HepG2 (cell line): ENCODE results near the gene TMEM187. TPM values are rescaled to one million over a fixed set of nuclear protein-coding genes. Genes with fewer than 3 reads are reported as not detected.

ENCODE experiments used
- AGO2 ChIP-seq: fragments of 200-400 bp; formaldehyde crosslinking; optimal IDR thresholded peaks from 2 replicates; pipeline ENCODE3; 2017; ENCODE audit warnings: mild to moderate bottlenecking, low read depth, low read length, moderate library complexity
- CBFB ChIP-seq: sonication (generic); formaldehyde crosslinking; IDR thresholded peaks from 2 replicates; pipeline ENCODE4 v1.4.0; 2020; ENCODE audit warnings: missing genetic modification reagents
- EHMT2 ChIP-seq: fragments of 200-600 bp; sonication (generic); IDR thresholded peaks from 2 replicates; pipeline ENCODE4 v1.7.0; 2017; ENCODE audit warnings: antibody characterized with exemption, low read depth, low read length, borderline replicate concordance
- FIP1L1 ChIP-seq: fragments of 200-400 bp; formaldehyde crosslinking; IDR thresholded peaks from 2 replicates; pipeline ENCODE4 v1.6.1; 2018; ENCODE audit warnings: low read depth, mild to moderate bottlenecking, low read length, moderate library complexity, borderline replicate concordance; ENCODE audit not compliant: insufficient read depth
- GABPA ChIP-seq, 2 experiments: IDR thresholded peaks; 2 replicates each; pipeline ENCODE4 v1.6.1; 2011 to 2016; ENCODE audit warnings: low read depth in 2 of 2, low read length in 1 of 2, missing biosample characterization in 1 of 2, missing genetic modification characterization in 1 of 2
- KAT8 ChIP-seq: IDR thresholded peaks from 2 replicates; pipeline ENCODE4 v1.6.1; 2016; ENCODE audit warnings: missing genetic modification reagents, missing compliant biosample characterization
- NFYB ChIP-seq: sonication (generic); formaldehyde crosslinking; IDR thresholded peaks from 2 replicates; pipeline ENCODE4 v1.4.0; 2020; ENCODE audit warnings: missing genetic modification reagents
- PLRG1 ChIP-seq: fragments of 450-650 bp; conservative IDR thresholded peaks from 2 replicates; pipeline ENCODE4 v1.6.1; 2016
- SMC3 ChIP-seq: IDR thresholded peaks from 2 replicates; pipeline ENCODE4 v1.6.1; 2011; ENCODE audit warnings: low read length, improper control_type of control experiment
- YY1 ChIP-seq: IDR thresholded peaks from 2 replicates; pipeline ENCODE4 v1.6.1; 2011; ENCODE audit warnings: low read length, low read depth, moderate library complexity, mild to moderate bottlenecking; ENCODE audit not compliant: insufficient read depth, insufficient replicate concordance
- ZBTB7B ChIP-seq: sonication (generic); formaldehyde crosslinking; IDR thresholded peaks from 2 replicates; pipeline ENCODE4 v1.4.0; 2020; ENCODE audit warnings: missing genetic modification reagents
- ZFP41 ChIP-seq: sonication (generic); formaldehyde crosslinking; IDR thresholded peaks from 2 replicates; pipeline ENCODE4 v1.4.0; 2020; ENCODE audit warnings: mild to moderate bottlenecking, missing genetic modification reagents, borderline replicate concordance
- ZNF616 ChIP-seq: sonication (generic); formaldehyde crosslinking; IDR thresholded peaks from 2 replicates; pipeline ENCODE4 v1.5.0; 2020; ENCODE audit warnings: low read depth, mild to moderate bottlenecking, missing genetic modification reagents
- ZNF768 ChIP-seq: sonication (generic); formaldehyde crosslinking; IDR thresholded peaks from 2 replicates; pipeline ENCODE4 v1.4.0; 2020; ENCODE audit warnings: missing genetic modification reagents
- ZNF780A ChIP-seq: sonication (generic); formaldehyde crosslinking; IDR thresholded peaks from 2 replicates; pipeline ENCODE4 v1.8.0; 2022; ENCODE audit warnings: mild to moderate bottlenecking, missing genetic modification reagents, moderate library complexity
- ZNF782 ChIP-seq: sonication (generic); formaldehyde crosslinking; IDR thresholded peaks from 2 replicates; pipeline ENCODE4 v1.4.0; 2020; ENCODE audit warnings: missing genetic modification reagents, mild to moderate bottlenecking, borderline replicate concordance
- polyA plus RNA-seq, 8 experiments: library from polyadenylated mRNA; depleted of rRNA in 3 of 8; stranded (reverse) in 7 of 8; unstranded in 1 of 8; fragments of >200 nt; fragmentation: Illumina TruSeq in 4 of 8; extraction: Trizol in 4 of 8; gene quantifications; 2 replicates each; pipeline versions ENCODE4 v1.2.1 to v1.2.3, GENCODE V29; 2011 to 2016; ENCODE audit warnings: low read depth in 4 of 8, missing spikeins in 1 of 8, mixed read lengths in 1 of 8; ENCODE audit not compliant: insufficient read depth in 1 of 8
- total RNA-seq, 5 experiments: library from RNA; depleted of rRNA; stranded (reverse); fragments of >200 nt; fragmentation: Illumina TruSeq; extraction: Trizol; gene quantifications; 2 replicates each; pipeline ENCODE4 v1.2.3, GENCODE V29; 2016; ENCODE audit warnings: low read depth in 1 of 5
- TF ChIP-seq, protein P1 (sequence below): sonication (generic); formaldehyde crosslinking; IDR thresholded peaks from 2 replicates; pipeline ENCODE4 v1.5.0; 2020; ENCODE audit warnings: mild to moderate bottlenecking, missing genetic modification reagents
- TF ChIP-seq, protein P2 (sequence below): sonication (generic); formaldehyde crosslinking; IDR thresholded peaks from 2 replicates; pipeline ENCODE4; 2020; ENCODE audit warnings: missing genetic modification reagents, mild to moderate bottlenecking, borderline replicate concordance
- TF ChIP-seq, protein P3 (sequence below): sonication (generic); formaldehyde crosslinking; IDR thresholded peaks from 2 replicates; pipeline ENCODE4 v1.4.0; 2020; ENCODE audit warnings: missing genetic modification reagents
- TF ChIP-seq, protein P4 (sequence below): sonication (generic); IDR thresholded peaks from 2 replicates; pipeline ENCODE4 v1.6.1; 2016; ENCODE audit warnings: low read depth, borderline replicate concordance
- TF ChIP-seq, protein P5 (sequence below): sonication (generic); formaldehyde crosslinking; IDR thresholded peaks from 2 replicates; pipeline ENCODE4 v1.4.0; 2020; ENCODE audit warnings: missing genetic modification reagents

The TMEM187 gene
- total and polyA plus RNA-seq, 2 of the 13 experiments (the other 11 are each of a cell fraction or from before 2014, with no cell fraction given): 2.2 to 6.2 TPM

DNA sequence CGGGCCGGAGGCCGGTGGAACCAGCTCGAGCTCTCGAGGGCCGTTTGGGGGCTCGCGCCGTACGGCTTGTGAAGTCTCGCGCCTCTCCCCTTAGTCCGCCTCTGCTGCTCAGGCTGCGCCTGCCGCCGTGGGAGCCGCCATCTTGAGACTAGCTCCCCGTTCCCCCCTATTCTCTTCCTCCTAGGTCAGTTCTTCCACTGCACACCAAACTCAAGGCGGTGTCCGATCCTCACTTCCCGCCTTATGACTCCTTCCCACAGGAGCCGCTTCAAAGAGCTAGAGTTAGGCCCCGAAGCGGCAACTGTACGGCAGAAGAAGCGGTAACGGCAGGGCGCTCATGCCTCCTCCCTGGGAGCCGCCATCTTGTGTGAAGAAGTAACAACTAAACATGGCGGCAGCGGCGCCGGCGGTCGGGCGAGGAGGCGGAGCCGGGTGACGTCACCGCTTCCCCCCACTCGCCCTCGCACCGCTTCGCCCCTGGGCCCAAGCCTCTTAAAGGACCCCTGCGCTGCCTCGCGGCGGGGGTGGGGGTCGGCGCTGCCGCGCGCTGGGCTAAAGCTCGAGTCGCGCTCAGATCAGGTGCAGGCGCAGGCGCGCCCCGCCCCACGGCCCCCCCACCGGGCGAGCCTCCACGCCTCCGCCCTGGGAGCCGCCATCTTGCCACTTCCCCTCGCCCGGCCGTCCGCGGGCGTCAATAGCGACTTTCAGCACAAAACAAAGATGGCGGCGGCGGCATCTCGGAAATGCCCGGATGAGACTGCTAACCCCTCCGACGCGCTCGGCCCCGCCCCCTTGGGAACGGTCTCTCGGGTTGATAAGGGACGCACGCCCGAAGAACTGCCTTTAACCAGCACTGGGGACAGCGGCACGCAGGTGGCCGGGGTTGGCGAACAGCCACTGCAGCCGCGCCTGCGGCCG is 845 bp upstream of the TMEM187 start, which contains the start of gene HCFC1 (continued):
- TF ChIP-seq, protein P1, sequence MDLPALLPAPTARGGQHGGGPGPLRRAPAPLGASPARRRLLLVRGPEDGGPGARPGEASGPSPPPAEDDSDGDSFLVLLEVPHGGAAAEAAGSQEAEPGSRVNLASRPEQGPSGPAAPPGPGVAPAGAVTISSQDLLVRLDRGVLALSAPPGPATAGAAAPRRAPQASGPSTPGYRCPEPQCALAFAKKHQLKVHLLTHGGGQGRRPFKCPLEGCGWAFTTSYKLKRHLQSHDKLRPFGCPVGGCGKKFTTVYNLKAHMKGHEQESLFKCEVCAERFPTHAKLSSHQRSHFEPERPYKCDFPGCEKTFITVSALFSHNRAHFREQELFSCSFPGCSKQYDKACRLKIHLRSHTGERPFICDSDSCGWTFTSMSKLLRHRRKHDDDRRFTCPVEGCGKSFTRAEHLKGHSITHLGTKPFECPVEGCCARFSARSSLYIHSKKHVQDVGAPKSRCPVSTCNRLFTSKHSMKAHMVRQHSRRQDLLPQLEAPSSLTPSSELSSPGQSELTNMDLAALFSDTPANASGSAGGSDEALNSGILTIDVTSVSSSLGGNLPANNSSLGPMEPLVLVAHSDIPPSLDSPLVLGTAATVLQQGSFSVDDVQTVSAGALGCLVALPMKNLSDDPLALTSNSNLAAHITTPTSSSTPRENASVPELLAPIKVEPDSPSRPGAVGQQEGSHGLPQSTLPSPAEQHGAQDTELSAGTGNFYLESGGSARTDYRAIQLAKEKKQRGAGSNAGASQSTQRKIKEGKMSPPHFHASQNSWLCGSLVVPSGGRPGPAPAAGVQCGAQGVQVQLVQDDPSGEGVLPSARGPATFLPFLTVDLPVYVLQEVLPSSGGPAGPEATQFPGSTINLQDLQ (CRISPR knock-in tag): 0 out of 2 replicates have a peak, but pooled peaks have one; percentile 71
- TF ChIP-seq, protein P2, sequence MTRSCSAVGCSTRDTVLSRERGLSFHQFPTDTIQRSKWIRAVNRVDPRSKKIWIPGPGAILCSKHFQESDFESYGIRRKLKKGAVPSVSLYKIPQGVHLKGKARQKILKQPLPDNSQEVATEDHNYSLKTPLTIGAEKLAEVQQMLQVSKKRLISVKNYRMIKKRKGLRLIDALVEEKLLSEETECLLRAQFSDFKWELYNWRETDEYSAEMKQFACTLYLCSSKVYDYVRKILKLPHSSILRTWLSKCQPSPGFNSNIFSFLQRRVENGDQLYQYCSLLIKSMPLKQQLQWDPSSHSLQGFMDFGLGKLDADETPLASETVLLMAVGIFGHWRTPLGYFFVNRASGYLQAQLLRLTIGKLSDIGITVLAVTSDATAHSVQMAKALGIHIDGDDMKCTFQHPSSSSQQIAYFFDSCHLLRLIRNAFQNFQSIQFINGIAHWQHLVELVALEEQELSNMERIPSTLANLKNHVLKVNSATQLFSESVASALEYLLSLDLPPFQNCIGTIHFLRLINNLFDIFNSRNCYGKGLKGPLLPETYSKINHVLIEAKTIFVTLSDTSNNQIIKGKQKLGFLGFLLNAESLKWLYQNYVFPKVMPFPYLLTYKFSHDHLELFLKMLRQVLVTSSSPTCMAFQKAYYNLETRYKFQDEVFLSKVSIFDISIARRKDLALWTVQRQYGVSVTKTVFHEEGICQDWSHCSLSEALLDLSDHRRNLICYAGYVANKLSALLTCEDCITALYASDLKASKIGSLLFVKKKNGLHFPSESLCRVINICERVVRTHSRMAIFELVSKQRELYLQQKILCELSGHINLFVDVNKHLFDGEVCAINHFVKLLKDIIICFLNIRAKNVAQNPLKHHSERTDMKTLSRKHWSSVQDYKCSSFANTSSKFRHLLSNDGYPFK (CRISPR knock-in tag): peak; percentile 99
- TF ChIP-seq EHMT2: no peak
- TF ChIP-seq ZNF616 (CRISPR knock-in tag): no peak
- TF ChIP-seq ZNF780A (CRISPR knock-in tag): no peak
- TF ChIP-seq ZNF782 (CRISPR knock-in tag): no peak
- TF ChIP-seq YY1: peak; percentile 90
- TF ChIP-seq GABPA (IDR thresholded peaks at IDR 0.05; ENCODE audit: low read depth, low read length): no peak
- no peak for TF ChIP-seq GABPA (CRISPR knock-in tag; IDR thresholded peaks at IDR 0.05; ENCODE audit: low read depth)
- TF ChIP-seq NFYB (CRISPR knock-in tag): no peak
- no peak for TF ChIP-seq SMC3
- TF ChIP-seq ZBTB7B (CRISPR knock-in tag): peak; percentile 12; the same call in 1 of the 2 replicates
- TF ChIP-seq KAT8 (CRISPR knock-in tag): peak; percentile 18; the same call in 1 of the 2 replicates
- TF ChIP-seq, protein P3, sequence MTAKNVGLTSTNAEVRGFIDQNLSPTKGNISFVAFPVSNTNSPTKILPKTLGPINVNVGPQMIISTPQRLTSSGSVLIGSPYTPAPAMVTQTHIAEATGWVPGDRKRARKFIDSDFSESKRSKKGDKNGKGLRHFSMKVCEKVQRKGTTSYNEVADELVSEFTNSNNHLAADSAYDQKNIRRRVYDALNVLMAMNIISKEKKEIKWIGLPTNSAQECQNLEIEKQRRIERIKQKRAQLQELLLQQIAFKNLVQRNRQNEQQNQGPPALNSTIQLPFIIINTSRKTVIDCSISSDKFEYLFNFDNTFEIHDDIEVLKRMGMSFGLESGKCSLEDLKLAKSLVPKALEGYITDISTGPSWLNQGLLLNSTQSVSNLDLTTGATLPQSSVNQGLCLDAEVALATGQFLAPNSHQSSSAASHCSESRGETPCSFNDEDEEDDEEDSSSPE (CRISPR knock-in tag): no peak; the same call in 1 of the 2 replicates
- peak; percentile 44; the same call in 1 of the 2 replicates for TF ChIP-seq ZFP41
- TF ChIP-seq ZNF768 (CRISPR knock-in tag): no peak
- TF ChIP-seq, protein P4, sequence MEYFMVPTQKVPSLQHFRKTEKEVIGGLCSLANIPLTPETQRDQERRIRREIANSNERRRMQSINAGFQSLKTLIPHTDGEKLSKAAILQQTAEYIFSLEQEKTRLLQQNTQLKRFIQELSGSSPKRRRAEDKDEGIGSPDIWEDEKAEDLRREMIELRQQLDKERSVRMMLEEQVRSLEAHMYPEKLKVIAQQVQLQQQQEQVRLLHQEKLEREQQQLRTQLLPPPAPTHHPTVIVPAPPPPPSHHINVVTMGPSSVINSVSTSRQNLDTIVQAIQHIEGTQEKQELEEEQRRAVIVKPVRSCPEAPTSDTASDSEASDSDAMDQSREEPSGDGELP: no peak
- TF ChIP-seq CBFB (CRISPR knock-in tag): no peak
- peak; percentile 89 for TF ChIP-seq AGO2
- TF ChIP-seq, protein P5, sequence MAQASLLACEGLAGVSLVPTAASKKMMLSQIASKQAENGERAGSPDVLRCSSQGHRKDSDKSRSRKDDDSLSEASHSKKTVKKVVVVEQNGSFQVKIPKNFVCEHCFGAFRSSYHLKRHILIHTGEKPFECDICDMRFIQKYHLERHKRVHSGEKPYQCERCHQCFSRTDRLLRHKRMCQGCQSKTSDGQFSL (CRISPR knock-in tag): peak; percentile 92
- no peak for TF ChIP-seq PLRG1
- no peak for TF ChIP-seq FIP1L1
